Breast epithelium (tissue), 3 donors: Measurements from ENCODE around the gene TMEM41B.

Experiments
- POLR2A ChIP-seq: fragments of 450-650 bp; IDR thresholded peaks from one replicate; pipeline ENCODE4 v1.6.1; 2016; ENCODE audit warnings: antibody characterized with exemption, mild to moderate bottlenecking, moderate library complexity
- TF ChIP-seq, protein P1 (sequence below), 3 donors: fragments of 450-650 bp; IDR thresholded peaks; one replicate each; pipeline ENCODE4 v1.5.1; 2016 to 2017; ENCODE audit warnings: antibody characterized with exemption in 3 of 3, mild to moderate bottlenecking in 3 of 3, moderate library complexity in 3 of 3

DNA sequence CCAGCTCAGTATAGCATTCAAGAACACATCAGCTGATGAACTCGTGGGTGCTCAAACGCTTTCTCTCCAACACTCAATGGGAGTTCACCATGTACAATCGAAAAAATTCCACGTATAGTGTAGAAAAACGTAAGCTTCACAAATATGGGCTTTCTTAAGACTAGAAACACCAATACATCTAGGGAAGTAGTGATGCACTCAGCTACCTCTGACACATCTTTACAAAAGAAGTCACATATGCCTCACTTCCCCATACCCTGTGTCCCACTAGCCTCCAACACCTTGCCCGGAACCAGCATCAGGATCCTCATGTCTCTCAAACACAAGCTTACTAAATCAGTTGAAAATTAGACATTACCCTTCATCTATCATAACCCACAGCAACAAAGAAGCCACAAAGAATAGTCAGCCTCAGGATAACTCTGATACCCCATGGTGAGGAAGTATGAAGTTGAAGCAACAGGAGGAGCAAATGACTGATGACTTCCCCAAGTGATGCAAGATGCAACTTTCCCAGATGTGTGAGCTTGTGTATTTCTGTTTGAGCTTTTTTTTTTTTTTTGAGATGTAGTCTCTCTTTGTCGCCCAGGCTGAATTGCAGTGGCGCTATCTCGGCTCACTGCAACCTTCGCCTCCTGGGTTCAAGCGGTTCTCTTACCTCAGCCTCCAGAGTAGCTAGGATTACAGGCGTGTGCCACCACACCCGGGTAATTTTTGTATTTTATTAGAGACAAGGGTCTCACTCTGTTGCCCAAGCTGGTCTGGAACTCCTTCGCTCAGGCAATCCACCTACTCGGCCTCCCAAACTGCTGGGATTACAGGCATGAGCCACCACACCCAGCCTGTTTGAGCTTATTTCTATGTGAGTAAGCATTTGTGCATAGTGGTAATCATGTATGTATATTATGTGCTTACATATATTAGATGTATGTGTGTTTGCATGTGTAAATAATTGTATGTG lies 40.7 kb downstream of the TMEM41B start:
- TF ChIP-seq, protein P1, sequence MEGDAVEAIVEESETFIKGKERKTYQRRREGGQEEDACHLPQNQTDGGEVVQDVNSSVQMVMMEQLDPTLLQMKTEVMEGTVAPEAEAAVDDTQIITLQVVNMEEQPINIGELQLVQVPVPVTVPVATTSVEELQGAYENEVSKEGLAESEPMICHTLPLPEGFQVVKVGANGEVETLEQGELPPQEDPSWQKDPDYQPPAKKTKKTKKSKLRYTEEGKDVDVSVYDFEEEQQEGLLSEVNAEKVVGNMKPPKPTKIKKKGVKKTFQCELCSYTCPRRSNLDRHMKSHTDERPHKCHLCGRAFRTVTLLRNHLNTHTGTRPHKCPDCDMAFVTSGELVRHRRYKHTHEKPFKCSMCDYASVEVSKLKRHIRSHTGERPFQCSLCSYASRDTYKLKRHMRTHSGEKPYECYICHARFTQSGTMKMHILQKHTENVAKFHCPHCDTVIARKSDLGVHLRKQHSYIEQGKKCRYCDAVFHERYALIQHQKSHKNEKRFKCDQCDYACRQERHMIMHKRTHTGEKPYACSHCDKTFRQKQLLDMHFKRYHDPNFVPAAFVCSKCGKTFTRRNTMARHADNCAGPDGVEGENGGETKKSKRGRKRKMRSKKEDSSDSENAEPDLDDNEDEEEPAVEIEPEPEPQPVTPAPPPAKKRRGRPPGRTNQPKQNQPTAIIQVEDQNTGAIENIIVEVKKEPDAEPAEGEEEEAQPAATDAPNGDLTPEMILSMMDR (IDR thresholded peaks at IDR 0.05): no peak
- no peak for TF ChIP-seq POLR2A
